Activated T-helper 2 cell treated with anti-CD3 and anti-CD28 coated beads, Interferon-gamma antibody, Interleukin-2, Interleukin-4, amounts not matched to agents 10 μg/mL and 5 μg/mL and 100 μg/mL, durations not matched to agents 14 hours and 24 hours and 36 hours (primary cell): ENCODE data around the gene GRK5. TPM values are rescaled to one million over a fixed set of nuclear protein-coding genes. Genes with fewer than 3 reads are reported as not detected.

Source experiments
- DNase-seq: peaks from one replicate; pipeline ENCODE4 v3.0.0; 2021; ENCODE audit warnings: low spot score
- H3K27ac Mint-ChIP-seq: one replicate; pipeline ENCODE4 v1.8.0; 2021; ENCODE audit warnings: mixed read lengths
- H3K27me3 Mint-ChIP-seq: one replicate; pipeline ENCODE4 v1.8.0; 2021; ENCODE audit warnings: low read depth, mixed read lengths
- H3K36me3 Mint-ChIP-seq: one replicate; pipeline ENCODE4 v1.8.0; 2021; ENCODE audit warnings: low read depth, mixed read lengths
- H3K4me1 Mint-ChIP-seq: one replicate; pipeline ENCODE4 v1.8.0; 2021; ENCODE audit warnings: low read depth, mixed read lengths
- H3K4me3 Mint-ChIP-seq: one replicate; pipeline ENCODE4 v1.8.0; 2021; ENCODE audit warnings: low read depth, mild to moderate bottlenecking, moderate library complexity, mixed read lengths
- H3K9me3 Mint-ChIP-seq: one replicate; pipeline ENCODE4 v1.8.0; 2021; ENCODE audit warnings: mixed read lengths
- intact Hi-C: fragments of 100-400 bp; cut with micrococcal nuclease; formaldehyde crosslinking; loops from one replicate; pipeline ENCODE4 v1.15.1; 2023
- total RNA-seq: library from RNA; stranded (reverse); gene quantifications from 2 replicates; pipeline ENCODE4 v1.2.3, GENCODE V29; 2022

Gene GRK5
- total RNA-seq, 1 donor from 2014 or later: 24.4 TPM

GRCh38 chr10:119478811-119479341, 271.5 kb downstream of the GRK5 start:
- no peaks in the 10 kb centered on the region for H3K27me3 Mint-ChIP-seq
- no peak for DNase-seq
- intact Hi-C loops: loop anchor here (2.0 kb wide), 1 partner anchor 18 kb away; no protein-coding TSS in a partner anchor
- peak overlapping the region; percentile 49 for H3K4me3 Mint-ChIP-seq
- H3K4me1 Mint-ChIP-seq: peaks cover 26% of the 10 kb centered on the region
- H3K9me3 Mint-ChIP-seq: no peaks in the 10 kb centered on the region
- no peaks in the 10 kb centered on the region for H3K36me3 Mint-ChIP-seq
- peak overlapping the region; percentile 46 for H3K27ac Mint-ChIP-seq

GRCh38 chr10:119479532-119479931, 272.2 kb downstream of the GRK5 start:
- Mint-ChIP-seq H3K4me1 (peaks cover 26% of the 10 kb centered on the region), H3K36me3 (no peaks in the 10 kb centered on the region), H3K27me3 (no peaks in the 10 kb centered on the region), H3K4me3 (no peak overlapping the region), H3K27ac (no peak overlapping the region), H3K9me3 (no peaks in the 10 kb centered on the region)
- DNase-seq: no peak
- intact Hi-C loops: loop anchor here (2.0 kb wide), 1 partner anchor 17 kb away; no protein-coding TSS in a partner anchor

GRCh38 chr10:119480667-119481066, 273.3 kb downstream of the GRK5 start:
- Mint-ChIP-seq H3K4me3 (no peak overlapping the region), H3K27me3 (no peaks in the 10 kb centered on the region), H3K27ac (no peak overlapping the region), H3K9me3 (no peaks in the 10 kb centered on the region), H3K4me1 (peaks cover 26% of the 10 kb centered on the region), H3K36me3 (no peaks in the 10 kb centered on the region)
- no peak for DNase-seq
- intact Hi-C loops: no loop called here

GRCh38 chr10:119481781-119482426, 274.5 kb downstream of the GRK5 start:
- Mint-ChIP-seq H3K9me3 (no peaks in the 10 kb centered on the region), H3K36me3 (no peaks in the 10 kb centered on the region), H3K27me3 (no peaks in the 10 kb centered on the region), H3K27ac (no peak overlapping the region), H3K4me1 (peaks cover 26% of the 10 kb centered on the region), H3K4me3 (no peak overlapping the region)
- intact Hi-C loops: no loop called here
- no peak for DNase-seq

GRCh38 chr10:119483001-119483400, 275.6 kb downstream of the GRK5 start:
- Mint-ChIP-seq H3K36me3 (no peaks in the 10 kb centered on the region), H3K9me3 (no peaks in the 10 kb centered on the region), H3K4me1 (peaks cover 17% of the 10 kb centered on the region), H3K27me3 (no peaks in the 10 kb centered on the region), H3K4me3 (no peak overlapping the region), H3K27ac (no peak overlapping the region)
- intact Hi-C loops: no loop called here
- DNase-seq: no peak

- H3K36me3 Mint-ChIP-seq: no peaks in the 10 kb centered on the region
- intact Hi-C loops: no loop called here
- no peak overlapping the region for H3K27ac Mint-ChIP-seq
- no peaks in the 10 kb centered on the region for H3K9me3 Mint-ChIP-seq
- H3K4me3 Mint-ChIP-seq: no peak overlapping the region
- peaks cover 11% of the 10 kb centered on the region for H3K4me1 Mint-ChIP-seq
- no peaks in the 10 kb centered on the region for H3K27me3 Mint-ChIP-seq
- DNase-seq: no peak
Measured at GRCh38 chr10:119483839-119484238, 276.5 kb downstream of the GRK5 start.

GRCh38 chr10:119488675-119489074, 281.3 kb downstream of the GRK5 start:
- H3K4me3 Mint-ChIP-seq: no peak overlapping the region
- intact Hi-C loops: no loop called here
- no peaks in the 10 kb centered on the region for H3K27me3 Mint-ChIP-seq

GRCh38 chr10:119489991-119490326, 282.6 kb downstream of the GRK5 start:
- intact Hi-C loops: loop anchor here (10.0 kb wide), 1 partner anchor 355 kb away; no protein-coding TSS in a partner anchor
- Mint-ChIP-seq H3K27me3 (no peaks in the 10 kb centered on the region), H3K4me1 (peaks cover 29% of the 10 kb centered on the region), H3K9me3 (no peaks in the 10 kb centered on the region), H3K27ac (peak overlapping the region; percentile 81), H3K4me3 (peak overlapping the region; percentile 15), H3K36me3 (peaks cover 4% of the 10 kb centered on the region)
- DNase-seq: no peak

More at GRCh38 chr10:119488675-119489074, 281.3 kb downstream of the GRK5 start:
- no peak for DNase-seq
- H3K36me3 Mint-ChIP-seq: no peaks in the 10 kb centered on the region
- H3K4me1 Mint-ChIP-seq: peaks cover 17% of the 10 kb centered on the region
- no peaks in the 10 kb centered on the region for H3K9me3 Mint-ChIP-seq
- peak overlapping the region; percentile 2 for H3K27ac Mint-ChIP-seq

- intact Hi-C loops: loop anchor here (10.0 kb wide), 1 partner anchor 357 kb away; no protein-coding TSS in a partner anchor
- H3K27ac Mint-ChIP-seq: no peak overlapping the region
- DNase-seq: no peak
- peaks cover 14% of the 10 kb centered on the region for H3K36me3 Mint-ChIP-seq
- H3K9me3 Mint-ChIP-seq: no peaks in the 10 kb centered on the region
- no peaks in the 10 kb centered on the region for H3K27me3 Mint-ChIP-seq
- H3K4me1 Mint-ChIP-seq: peaks cover 45% of the 10 kb centered on the region
- no peak overlapping the region for H3K4me3 Mint-ChIP-seq
Measured at GRCh38 chr10:119491966-119492757, 284.8 kb downstream of the GRK5 start.

- no peak overlapping the region for H3K27ac Mint-ChIP-seq
- no peak overlapping the region for H3K4me3 Mint-ChIP-seq
- peaks cover 51% of the 10 kb centered on the region for H3K4me1 Mint-ChIP-seq
- intact Hi-C loops: loop anchor here (10.0 kb wide), 1 partner anchor 358 kb away; no protein-coding TSS in a partner anchor
- H3K27me3 Mint-ChIP-seq: no peaks in the 10 kb centered on the region
- DNase-seq: no peak
- peaks cover 21% of the 10 kb centered on the region for H3K36me3 Mint-ChIP-seq
- H3K9me3 Mint-ChIP-seq: no peaks in the 10 kb centered on the region
Measured at GRCh38 chr10:119493155-119493554, 285.8 kb downstream of the GRK5 start.

- Mint-ChIP-seq H3K27me3 (no peaks in the 10 kb centered on the region), H3K9me3 (no peaks in the 10 kb centered on the region), H3K36me3 (peaks cover 34% of the 10 kb centered on the region), H3K27ac (peak overlapping the region; percentile 38), H3K4me1 (peaks cover 55% of the 10 kb centered on the region), H3K4me3 (no peak overlapping the region)
- intact Hi-C loops: loop anchor here (5.0 to 10.0 kb wide), 4 partner anchors 187 to 360 kb away; partner anchors contain the start of gene GRK5
- no peak for DNase-seq
Measured at GRCh38 chr10:119494236-119495020, 287.1 kb downstream of the GRK5 start.

GRCh38 chr10:119495021-119495505, 287.7 kb downstream of the GRK5 start:
- Mint-ChIP-seq H3K4me1 (peaks cover 58% of the 10 kb centered on the region), H3K36me3 (peaks cover 40% of the 10 kb centered on the region), H3K9me3 (no peaks in the 10 kb centered on the region), H3K4me3 (no peak overlapping the region), H3K27me3 (no peaks in the 10 kb centered on the region), H3K27ac (peak overlapping the region; percentile 38)
- DNase-seq: no peak
- intact Hi-C loops: loop anchor here (5.0 to 10.0 kb wide), 4 partner anchors 188 to 360 kb away; partner anchors contain the start of gene GRK5
